GM19438 (cell line): ENCODE data around the gene CDCA3.
"Not testable (repeated sequence)": the region's sequence is repeated elsewhere in the genome, so short reads cannot be mapped to it uniquely, and the experiment has no call there.

ENCODE experiments used
- ATAC-seq: cut with Tn5 transposase; IDR thresholded peaks from one replicate; pipeline ENCODE4 v1.9.1; 2021; ENCODE audit warnings: low read depth; ENCODE audit not compliant: unreplicated experiment

CDCA3 gene

GRCh38 chr12:6851153-6851920 is at the start of gene CDCA3:
TSS of gene CDCA3 (minus strand) at chr12:6851286. CDS start at chr12:6850952, 334 bp downstream.
- peak; percentile 53 for ATAC-seq

- no peak for ATAC-seq
These were observed 48.9 kb upstream of the CDCA3 start for GRCh38 chr12:6899837-6900519.

- no peak for ATAC-seq
These were observed 48.3 kb upstream of the CDCA3 start for GRCh38 chr12:6899427-6899826.

GRCh38 chr12:6896846-6897435 is 45.9 kb upstream of the CDCA3 start:
- ATAC-seq = no peak

GRCh38 chr12:6894321-6894720 is 43.2 kb upstream of the CDCA3 start:
- ATAC-seq = no peak

- not testable (repeated sequence) for ATAC-seq
These were observed 41.6 kb upstream of the CDCA3 start for GRCh38 chr12:6892683-6893082.

DNA sequence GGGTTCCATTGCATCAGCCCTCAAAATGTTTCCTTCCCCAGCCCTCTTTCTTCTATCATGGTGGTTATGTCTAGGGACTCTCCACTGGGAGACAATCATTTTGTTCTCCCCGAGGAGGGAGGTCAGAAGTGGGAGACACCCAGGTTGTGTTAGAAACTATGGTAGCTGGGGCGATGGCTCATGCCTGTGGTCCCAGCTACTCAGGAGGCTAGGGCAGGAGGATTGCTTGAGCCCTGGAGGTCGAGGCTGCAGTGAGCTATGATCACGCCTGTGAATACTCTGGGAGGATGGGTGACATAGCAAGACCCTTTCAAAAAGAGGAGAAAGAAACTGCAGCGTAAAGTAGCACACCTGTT is 40.5 kb upstream of the CDCA3 start:
- ATAC-seq = no peak

DNA sequence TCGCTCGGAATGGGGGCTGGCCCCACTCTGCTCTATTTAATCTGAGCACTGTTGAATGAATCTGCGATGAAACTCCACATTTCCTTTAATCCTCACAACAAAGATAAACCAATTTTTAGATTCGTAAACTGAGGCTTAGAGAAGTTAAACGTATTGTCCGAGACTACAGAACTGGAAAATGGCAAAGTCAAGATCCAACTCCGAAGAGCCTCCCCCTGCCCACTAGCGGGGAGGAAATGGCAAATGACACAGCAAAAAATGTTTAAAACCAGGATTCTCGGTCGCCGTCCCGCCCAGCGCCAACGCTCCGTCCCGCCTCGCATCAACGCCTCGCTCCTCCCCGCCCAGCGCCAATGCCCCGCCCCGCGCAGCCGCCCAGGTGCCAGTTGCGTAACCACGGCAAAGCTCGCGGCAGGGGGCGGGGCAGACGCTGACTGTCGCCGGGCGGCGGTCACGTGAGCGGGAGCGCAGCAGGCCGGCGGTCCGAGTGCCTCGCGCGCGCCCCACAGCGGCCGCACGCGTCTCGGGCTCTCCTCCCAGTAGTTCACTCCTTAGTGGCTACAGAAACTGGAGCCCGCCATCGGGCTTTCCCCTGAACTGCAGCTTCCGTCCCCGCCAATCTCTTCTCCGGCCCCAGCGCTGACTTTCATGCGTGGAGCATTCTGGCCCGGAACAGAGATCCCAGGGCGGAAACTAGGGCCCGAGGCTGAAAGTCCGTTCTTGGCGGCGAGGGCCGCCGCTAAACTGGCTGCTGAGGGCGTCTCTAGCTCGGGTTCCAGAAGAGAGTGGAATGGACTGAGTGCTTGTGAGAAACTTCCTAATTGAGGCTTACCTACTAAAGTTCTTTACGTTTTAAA is 39.9 kb upstream of the CDCA3 start:
- ATAC-seq = peak; percentile 93

DNA sequence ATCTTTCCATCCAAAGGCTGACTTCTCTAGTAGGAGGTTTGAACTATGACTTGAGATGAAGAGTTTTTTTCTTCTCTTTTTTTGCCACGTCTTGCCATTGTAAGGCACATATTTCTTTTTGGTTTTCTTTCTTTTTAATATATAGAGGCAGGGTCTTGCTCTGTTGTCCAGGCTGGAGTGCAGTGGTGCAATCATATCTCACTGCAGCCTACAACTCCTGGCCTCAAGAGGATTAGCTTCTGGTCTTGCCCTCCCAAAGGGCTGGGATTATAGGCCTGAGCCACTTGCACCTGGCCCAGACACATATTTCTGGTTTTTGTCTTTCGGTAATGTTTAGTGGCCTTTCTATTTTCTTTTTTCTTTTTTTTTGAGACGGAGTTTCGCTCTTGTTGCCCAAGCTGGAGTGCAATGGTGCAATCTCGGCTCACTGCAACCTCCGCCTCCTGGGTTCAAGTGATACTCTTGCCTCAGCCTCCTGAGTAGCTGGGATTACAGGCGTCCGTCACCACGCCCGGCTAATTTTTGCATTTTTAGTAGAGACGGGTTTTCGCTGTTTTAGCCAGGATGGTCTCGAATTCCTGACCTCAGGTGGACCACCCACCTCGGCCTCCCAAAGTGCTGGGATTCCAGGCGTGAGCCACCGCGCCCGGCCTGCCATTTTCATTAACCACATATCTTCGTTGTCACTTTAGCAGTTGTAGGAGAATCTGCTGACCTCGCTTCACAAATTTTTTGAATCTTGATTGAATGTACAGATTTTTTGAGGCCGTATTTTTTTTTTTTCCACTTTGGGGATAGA is 38.9 kb upstream of the CDCA3 start:
- ATAC-seq = not testable (repeated sequence)

DNA sequence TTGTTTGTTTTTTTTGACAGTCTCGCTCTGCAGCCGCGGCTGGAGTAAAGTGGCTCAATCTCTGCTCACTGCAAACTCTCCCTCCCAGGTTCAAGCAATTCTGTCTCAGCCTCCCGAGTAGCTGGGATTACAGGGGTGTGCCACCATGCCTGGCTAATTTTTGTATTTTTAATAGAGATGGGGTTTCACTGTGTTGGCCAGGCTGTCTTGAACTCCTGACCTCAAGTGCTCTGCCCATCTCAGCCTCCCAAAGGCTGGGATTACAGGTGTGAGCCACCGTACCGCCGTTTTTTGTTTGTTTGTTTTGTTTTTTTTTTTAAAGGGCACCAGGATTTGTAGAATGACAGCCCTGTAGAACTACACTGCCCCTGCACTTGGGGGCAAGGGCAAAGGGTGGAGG is 37.7 kb upstream of the CDCA3 start:
- not testable (repeated sequence) for ATAC-seq

DNA sequence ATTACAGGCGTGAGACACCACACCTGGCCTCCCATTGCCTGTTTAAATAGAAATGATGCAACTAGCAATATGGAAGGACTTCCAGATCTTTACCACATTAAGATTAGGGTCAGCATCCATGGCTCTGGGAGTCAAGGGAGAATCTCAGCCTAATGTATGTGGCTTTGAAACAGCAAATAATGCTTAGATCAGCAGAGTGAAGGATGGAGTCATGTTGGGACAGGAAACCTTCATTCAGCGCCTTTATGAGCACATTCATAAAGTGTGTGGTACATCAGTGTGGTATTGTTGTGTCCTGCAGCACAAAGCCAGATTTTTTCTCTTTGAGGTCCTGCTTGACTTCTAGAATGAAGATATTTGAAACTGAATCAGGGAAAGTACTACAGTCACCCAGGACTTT is 37.3 kb upstream of the CDCA3 start:
- ATAC-seq = no peak

- ATAC-seq = no peak
These were observed 36.4 kb upstream of the CDCA3 start for GRCh38 chr12:6887460-6887859.

DNA sequence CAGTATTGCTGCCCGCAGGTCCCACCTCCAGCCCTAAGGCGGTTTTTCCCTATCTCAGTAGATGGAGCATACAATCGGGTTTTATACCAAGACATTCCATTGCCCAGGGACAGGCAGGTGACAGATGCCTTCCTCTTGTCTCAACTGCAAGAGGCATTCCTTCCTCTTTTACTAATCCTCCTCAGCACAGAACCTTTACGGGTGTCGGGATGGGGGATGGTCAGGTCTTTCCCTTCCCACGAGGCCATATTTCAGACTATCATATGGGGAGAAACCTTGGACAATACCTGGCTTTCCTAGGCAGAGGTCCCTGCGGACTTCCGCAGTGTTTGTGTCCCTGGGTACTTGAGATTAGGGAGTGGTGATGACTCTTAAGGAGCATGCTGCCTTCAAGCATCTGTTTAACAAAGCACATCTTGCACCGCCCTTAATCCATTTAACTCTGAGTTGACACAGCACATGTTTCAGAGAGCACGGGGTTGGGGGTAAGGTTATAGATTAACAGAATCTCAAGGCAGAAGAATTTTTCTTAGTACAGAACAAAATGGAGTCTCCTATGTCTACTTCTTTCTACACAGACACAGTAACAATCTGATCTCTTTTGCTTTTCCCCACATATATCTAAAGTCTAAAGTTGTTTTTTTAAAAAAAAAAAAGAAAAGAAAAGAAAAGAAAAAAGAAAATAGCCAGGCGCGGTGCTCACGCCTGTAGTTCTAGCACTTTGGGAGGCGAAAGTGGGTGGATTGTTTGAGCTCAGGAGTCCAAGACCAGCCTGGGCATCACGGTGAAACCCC is 35.3 kb upstream of the CDCA3 start:
- not testable (repeated sequence) for ATAC-seq

- ATAC-seq = no peak
These were observed 33.5 kb upstream of the CDCA3 start for GRCh38 chr12:6884539-6884938.

- no peak for ATAC-seq
These were observed 32.6 kb upstream of the CDCA3 start for GRCh38 chr12:6883683-6884082.

GRCh38 chr12:6883252-6883651 is 32.2 kb upstream of the CDCA3 start:
- no peak for ATAC-seq

GRCh38 chr12:6879824-6880223 is 28.7 kb upstream of the CDCA3 start:
- ATAC-seq = not testable (repeated sequence)

GRCh38 chr12:6874015-6874368 is 22.9 kb upstream of the CDCA3 start:
- ATAC-seq = not testable (repeated sequence)
